ENCODE results near the gene ZNF12.

DNA sequence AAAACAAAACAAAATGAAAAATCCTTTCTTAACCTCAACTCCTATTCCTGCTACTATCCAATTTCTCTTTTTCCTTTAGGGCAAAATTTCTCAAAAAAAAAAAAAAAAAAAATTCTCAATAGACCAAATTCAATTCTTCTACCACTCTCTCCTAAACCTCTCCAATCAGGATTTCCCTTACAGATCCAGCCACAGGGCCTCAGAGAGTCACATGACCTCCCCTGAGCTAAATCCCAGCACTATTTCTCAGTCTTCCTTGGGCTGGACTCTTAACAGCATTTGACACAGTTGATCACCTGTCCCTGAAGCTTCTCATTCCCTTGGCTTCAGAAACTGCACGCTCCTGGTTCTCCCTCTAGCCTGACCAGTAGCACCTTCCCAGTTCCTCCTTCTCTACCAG is 4.9 kb downstream of the ZNF12 start:
- TF ChIP-seq, protein P1, sequence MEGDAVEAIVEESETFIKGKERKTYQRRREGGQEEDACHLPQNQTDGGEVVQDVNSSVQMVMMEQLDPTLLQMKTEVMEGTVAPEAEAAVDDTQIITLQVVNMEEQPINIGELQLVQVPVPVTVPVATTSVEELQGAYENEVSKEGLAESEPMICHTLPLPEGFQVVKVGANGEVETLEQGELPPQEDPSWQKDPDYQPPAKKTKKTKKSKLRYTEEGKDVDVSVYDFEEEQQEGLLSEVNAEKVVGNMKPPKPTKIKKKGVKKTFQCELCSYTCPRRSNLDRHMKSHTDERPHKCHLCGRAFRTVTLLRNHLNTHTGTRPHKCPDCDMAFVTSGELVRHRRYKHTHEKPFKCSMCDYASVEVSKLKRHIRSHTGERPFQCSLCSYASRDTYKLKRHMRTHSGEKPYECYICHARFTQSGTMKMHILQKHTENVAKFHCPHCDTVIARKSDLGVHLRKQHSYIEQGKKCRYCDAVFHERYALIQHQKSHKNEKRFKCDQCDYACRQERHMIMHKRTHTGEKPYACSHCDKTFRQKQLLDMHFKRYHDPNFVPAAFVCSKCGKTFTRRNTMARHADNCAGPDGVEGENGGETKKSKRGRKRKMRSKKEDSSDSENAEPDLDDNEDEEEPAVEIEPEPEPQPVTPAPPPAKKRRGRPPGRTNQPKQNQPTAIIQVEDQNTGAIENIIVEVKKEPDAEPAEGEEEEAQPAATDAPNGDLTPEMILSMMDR (IDR thresholded peaks at IDR 0.05), result no peak
- no peak for TF ChIP-seq POLR2A (IDR thresholded peaks at IDR 0.05)

Measured in lower leg skin (tissue), 3 donors.